ENCODE data around the gene DNAH17. TPM values are rescaled to one million over a fixed set of nuclear protein-coding genes. Genes with fewer than 3 reads are reported as not detected.

The DNAH17 gene
- total RNA-seq, 1 donor from 2014 or later, result 2.8 TPM

DNA sequence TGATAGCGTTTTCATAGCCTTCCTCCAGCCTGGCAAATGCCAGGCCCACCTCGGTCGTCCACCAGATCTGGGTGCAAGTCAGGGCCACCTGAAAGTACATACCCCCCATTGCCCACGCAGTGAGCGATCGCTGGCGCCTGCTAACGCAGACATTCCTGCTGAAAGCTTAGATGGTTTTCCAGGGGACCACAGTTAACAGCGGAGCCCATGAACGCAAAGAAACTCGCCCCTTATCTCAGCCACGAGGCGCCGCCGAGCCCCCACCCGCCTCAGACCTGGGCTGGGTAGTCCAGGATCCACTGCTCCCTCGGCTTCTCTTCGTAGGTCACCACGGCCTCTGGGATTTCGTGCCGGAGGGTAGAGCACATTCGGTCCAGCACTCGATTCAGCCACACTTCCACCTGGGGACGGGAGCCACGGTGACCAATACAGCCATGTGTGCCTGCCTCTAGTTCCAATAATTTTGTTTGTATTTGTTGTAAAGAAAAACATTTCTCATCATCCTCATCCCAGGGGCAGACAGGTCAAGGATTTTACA lies 74.5 kb downstream of the DNAH17 start:
- TF ChIP-seq, protein P1, sequence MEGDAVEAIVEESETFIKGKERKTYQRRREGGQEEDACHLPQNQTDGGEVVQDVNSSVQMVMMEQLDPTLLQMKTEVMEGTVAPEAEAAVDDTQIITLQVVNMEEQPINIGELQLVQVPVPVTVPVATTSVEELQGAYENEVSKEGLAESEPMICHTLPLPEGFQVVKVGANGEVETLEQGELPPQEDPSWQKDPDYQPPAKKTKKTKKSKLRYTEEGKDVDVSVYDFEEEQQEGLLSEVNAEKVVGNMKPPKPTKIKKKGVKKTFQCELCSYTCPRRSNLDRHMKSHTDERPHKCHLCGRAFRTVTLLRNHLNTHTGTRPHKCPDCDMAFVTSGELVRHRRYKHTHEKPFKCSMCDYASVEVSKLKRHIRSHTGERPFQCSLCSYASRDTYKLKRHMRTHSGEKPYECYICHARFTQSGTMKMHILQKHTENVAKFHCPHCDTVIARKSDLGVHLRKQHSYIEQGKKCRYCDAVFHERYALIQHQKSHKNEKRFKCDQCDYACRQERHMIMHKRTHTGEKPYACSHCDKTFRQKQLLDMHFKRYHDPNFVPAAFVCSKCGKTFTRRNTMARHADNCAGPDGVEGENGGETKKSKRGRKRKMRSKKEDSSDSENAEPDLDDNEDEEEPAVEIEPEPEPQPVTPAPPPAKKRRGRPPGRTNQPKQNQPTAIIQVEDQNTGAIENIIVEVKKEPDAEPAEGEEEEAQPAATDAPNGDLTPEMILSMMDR (IDR thresholded peaks at IDR 0.05), result no peak
- Histone ChIP-seq H3K27me3 (no peaks in the 10 kb centered on the region), H3K36me3 (no peaks in the 10 kb centered on the region), H3K27ac (no peak overlapping the region), H3K4me1 (no peaks in the 10 kb centered on the region), H3K9me3 (no peaks in the 10 kb centered on the region), H3K4me3 (no peak overlapping the region)
- peak; percentile 51 for DNase-seq
- intact Hi-C loops (cut with DNase I), result loop anchor here (10.0 kb wide), 1 partner anchor 202 kb away; no protein-coding TSS in a partner anchor
- ATAC-seq, result no peak

DNA sequence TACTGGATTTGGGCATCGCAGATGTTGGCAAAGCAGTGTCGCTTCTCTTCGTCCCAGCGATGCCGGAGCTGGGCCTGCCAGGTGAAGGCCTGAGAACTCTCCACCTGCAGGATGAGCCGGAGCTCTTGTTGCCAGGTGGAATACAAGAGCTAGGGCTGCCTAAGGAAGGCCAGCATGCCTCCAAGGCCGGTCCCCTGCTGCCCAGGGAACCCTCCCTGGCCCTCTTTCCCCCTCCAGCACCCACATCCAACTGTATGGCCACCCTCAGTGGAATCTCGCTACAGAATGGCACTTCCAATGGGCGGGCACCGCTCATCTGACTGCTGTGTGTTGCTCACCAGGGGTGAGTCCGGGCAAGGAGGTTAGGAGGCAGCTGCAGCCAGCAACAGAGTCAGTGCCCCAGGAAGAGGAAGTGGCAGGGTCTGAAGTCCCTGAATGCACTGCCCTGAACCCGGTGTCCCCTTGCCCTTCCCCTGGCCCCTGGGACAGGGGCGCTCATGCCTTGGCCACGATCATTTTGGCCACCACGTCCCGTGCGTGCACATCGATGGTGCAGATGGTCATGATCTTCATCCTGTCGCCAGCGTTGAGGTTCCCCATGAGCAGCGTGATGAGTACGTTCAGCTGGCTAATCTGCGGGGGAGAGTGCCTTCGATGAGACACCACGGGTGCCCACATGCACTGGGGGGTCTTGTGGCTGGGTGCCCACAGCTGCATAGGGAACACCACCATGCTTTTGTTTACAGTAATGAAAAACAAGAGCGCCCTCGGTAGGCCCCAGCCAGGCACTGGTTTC lies 75.8 kb downstream of the DNAH17 start:
- Histone ChIP-seq H3K9me3 (no peaks in the 10 kb centered on the region), H3K4me1 (no peaks in the 10 kb centered on the region), H3K36me3 (no peaks in the 10 kb centered on the region), H3K4me3 (no peak overlapping the region), H3K27ac (no peak overlapping the region), H3K27me3 (no peaks in the 10 kb centered on the region)
- TF ChIP-seq, protein P1 (IDR thresholded peaks at IDR 0.05), result no peak
- DNase-seq (peak; percentile 60), ATAC-seq (no peak)
- intact Hi-C loops (cut with DNase I), result loop anchor here (10.0 kb wide), 1 partner anchor 203 kb away; no protein-coding TSS in a partner anchor

DNA sequence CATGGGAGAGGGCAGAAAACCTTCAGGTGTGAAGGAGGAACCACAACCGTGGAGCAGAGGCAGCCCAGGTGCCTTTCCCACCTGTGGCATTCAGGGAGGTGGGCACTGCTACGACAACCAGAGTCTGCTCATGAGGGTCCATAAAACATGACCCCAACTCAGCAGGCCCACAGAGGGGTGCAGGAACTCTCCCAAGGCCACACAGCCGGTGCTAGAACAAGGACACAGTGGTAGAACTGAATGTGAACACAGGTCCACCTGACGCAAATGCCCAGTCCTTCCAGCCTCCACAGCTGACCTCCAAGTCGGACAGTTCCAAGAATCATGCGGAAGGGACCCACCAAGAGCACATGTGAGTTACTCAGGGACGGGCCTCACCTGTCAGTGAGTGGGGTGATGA lies 76.4 kb downstream of the DNAH17 start:
- Histone ChIP-seq H3K27me3 (no peaks in the 10 kb centered on the region), H3K36me3 (no peaks in the 10 kb centered on the region), H3K27ac (no peak overlapping the region), H3K4me3 (no peak overlapping the region), H3K9me3 (no peaks in the 10 kb centered on the region), H3K4me1 (no peaks in the 10 kb centered on the region)
- ATAC-seq, result no peak
- intact Hi-C loops (cut with DNase I), result loop anchor here (10.0 kb wide), 1 partner anchor 204 kb away; no protein-coding TSS in a partner anchor
- DNase-seq, result peak; percentile 52
- TF ChIP-seq, protein P1 (IDR thresholded peaks at IDR 0.05), result no peak

DNA sequence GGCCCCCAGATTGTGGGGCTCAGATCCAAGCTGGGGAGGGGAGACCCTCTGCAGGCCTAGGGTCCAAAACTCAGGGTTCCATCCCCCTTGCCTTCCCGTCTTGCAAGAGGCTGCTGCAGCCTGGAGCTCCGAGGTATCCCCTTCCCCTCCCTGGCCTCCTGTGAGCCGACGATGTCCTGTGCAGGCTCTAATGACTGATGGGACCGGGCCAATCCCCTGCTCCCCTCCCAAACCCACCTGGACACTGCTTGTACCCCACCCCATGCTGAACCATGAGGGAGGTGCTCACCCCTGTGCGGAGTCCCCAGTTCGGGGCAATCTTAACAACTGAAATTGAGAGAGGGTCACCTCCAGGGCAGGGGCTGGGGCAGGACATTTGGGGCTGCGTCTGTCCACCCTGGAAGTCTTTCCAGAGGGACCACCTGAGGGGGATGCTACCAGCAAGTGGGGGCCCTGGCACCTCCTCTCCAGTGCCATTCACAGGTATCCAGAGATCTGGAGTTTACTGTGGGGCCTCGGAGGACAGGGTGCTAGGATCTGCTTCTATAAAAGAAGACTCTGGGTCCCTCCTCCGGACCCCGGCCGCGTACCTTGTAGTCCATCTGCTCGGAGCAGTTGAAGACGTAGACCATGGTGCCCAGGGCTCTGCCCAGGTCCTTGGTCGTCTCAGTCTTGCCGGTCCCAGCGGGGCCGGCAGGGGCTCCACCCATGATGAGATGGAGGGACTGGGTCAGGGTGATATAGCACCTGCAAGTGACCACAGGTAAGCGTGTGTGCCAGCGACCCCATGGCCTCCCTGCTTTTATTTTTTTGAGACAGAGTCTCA lies 77.3 kb downstream of the DNAH17 start:
- TF ChIP-seq, protein P1 (IDR thresholded peaks at IDR 0.05), result no peak
- no peak for ATAC-seq

DNA sequence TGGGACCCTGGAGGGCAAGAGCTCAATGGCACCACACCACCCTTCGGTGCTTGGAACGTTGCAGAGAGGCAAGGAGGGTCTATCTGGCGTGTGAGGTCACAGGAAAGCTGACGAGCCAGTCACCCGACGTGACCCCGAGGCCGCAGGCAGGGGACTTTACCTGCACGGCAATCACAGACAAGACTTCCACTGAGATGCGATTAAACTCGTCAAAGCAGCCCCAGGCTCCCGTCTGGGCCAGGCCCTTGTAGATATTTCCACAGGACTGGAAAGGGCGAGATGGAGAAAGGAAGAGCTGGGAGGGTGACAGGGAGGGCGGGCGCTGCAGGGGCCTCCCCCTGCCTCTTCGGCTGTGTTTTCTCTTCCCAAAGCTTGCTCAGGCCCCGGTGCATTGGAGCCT lies 78.3 kb downstream of the DNAH17 start:
- no peak for ATAC-seq
- peak; percentile 48 for DNase-seq
- Histone ChIP-seq H3K9me3 (no peaks in the 10 kb centered on the region), H3K27ac (no peak overlapping the region), H3K36me3 (no peaks in the 10 kb centered on the region), H3K4me1 (no peaks in the 10 kb centered on the region), H3K4me3 (no peak overlapping the region), H3K27me3 (no peaks in the 10 kb centered on the region)
- TF ChIP-seq, protein P1 (IDR thresholded peaks at IDR 0.05), result no peak
- intact Hi-C loops (cut with DNase I), result no loop called here

More for the DNA sequence above, 77.3 kb downstream of the DNAH17 start:
- no peak overlapping the region for H3K4me3 ChIP-seq
- no peaks in the 10 kb centered on the region for H3K9me3 ChIP-seq
- H3K4me1 ChIP-seq, result no peaks in the 10 kb centered on the region
- H3K27me3 ChIP-seq, result no peaks in the 10 kb centered on the region
- intact Hi-C loops (cut with DNase I), result loop anchor here (10.0 kb wide), 1 partner anchor 205 kb away; no protein-coding TSS in a partner anchor
- H3K27ac ChIP-seq, result no peak overlapping the region
- no peaks in the 10 kb centered on the region for H3K36me3 ChIP-seq
- peak; percentile 61 for DNase-seq
